IPS DF 6.9 (cell line): ENCODE measurements around the gene POU2F3.

Source experiments
- DNase-seq: peaks from one replicate; pipeline ENCODE4 v3.0.0-alpha.2; 2013; ENCODE audit warnings: low read depth, low spot score
- H3K27ac ChIP-seq: one replicate; pipeline ENCODE4 v1.5.1; 2013; ENCODE audit warnings: low read length, control low read depth
- H3K27me3 ChIP-seq: 2 replicates; pipeline ENCODE4 v1.6.1; 2013; ENCODE audit warnings: mild to moderate bottlenecking, low read length; ENCODE audit not compliant: control insufficient read depth, insufficient read depth
- H3K36me3 ChIP-seq: 2 replicates; pipeline ENCODE4 v1.6.1; 2013; ENCODE audit warnings: low read length; ENCODE audit not compliant: control insufficient read depth, insufficient read depth
- H3K4me1 ChIP-seq: 2 replicates; pipeline ENCODE4 v1.6.1; 2013; ENCODE audit warnings: low read length; ENCODE audit not compliant: control insufficient read depth, insufficient read depth
- H3K4me3 ChIP-seq: 2 replicates; pipeline ENCODE4 v1.5.1; 2013; ENCODE audit warnings: mild to moderate bottlenecking, low read length
- H3K9me3 ChIP-seq: 2 replicates; pipeline ENCODE4 v1.6.1; 2013; ENCODE audit warnings: low read length, inconsistent platforms; ENCODE audit not compliant: control insufficient read depth, insufficient read depth
- WGBS: extraction: QIAGEN DNeasy Blood & Tissue Kit; methylation state at CpG from one replicate; pipeline ENCODE4 v1.1.7; 2013; ENCODE audit warnings: mixed read lengths, missing lambda C conversion rate; ENCODE audit not compliant: insufficient read length, insufficient coverage; 5-methylcytosine and 5-hydroxymethylcytosine counted together

POU2F3 gene

DNA sequence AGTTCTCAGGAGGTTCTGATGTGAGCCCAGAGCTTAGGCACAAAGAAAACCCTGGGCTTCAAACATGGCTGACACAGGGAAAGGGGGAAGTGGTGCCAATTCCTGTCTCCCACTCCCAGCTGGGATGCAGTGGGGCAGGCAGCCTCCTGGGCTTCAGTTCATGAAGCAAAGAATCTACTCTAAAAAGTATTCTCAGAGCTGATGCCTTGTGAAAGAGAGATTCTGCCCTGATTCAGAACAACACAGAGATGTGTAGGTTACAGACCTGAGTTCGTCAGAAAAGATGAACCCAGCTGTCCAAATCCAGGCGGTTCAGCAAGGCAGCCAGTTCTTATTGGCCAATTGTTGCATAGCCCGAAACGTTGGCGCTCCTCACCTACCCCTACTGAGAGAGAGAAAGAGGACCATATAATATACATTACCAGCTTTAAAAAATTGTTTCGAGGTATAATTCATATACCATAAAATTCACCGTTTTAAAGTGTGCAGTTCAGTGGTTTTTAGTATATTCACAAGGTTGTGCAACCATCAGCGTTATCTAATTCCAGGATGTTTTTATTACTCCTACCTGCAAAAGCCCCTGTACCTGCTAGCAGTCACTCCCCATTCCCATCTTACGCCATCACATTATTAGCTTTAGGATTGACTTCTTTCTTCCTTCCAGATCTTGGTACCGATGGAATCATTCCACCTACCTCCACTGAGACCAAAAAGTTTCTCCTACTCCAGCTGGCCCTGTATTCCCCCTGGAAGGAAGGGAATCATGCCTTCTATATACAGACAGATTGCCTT, 77.9 kb downstream of the POU2F3 start:
- Histone ChIP-seq H3K27me3 (no peaks in the 10 kb centered on the region; the same call in 1 of the 2 replicates), H3K36me3 (no peaks in the 10 kb centered on the region), H3K27ac (no peak overlapping the region), H3K4me1 (peaks cover 4% of the 10 kb centered on the region; the same call in 1 of the 2 replicates), H3K9me3 (no peaks in the 10 kb centered on the region), H3K4me3 (no peak overlapping the region)
- no CpG with 5 or more reads among the region's 10 CpGs for WGBS
- no peak for DNase-seq

DNA sequence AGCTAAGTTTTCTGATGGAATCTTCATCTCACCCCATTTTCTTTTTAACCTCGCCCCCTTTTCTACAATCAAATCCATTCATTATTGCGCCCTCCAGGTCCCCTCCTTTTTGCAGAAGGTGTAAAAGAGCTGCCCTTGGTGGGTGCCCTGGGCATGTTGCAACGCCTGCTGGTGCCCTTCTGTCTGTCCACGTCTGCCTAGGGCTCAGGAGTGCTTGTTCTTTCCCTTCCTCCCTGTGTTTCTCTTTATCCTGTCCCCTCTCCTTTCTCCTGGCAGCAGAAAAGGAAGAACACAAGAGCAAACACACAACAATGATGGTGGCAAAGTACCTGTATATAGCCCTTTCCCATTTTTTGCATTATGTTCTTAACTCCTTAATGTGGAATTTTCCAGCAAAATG, 79.0 kb downstream of the POU2F3 start:
- Histone ChIP-seq H3K27me3 (no peaks in the 10 kb centered on the region; the same call in 1 of the 2 replicates), H3K4me1 (peaks cover 4% of the 10 kb centered on the region; the same call in 1 of the 2 replicates), H3K27ac (no peak overlapping the region), H3K36me3 (no peaks in the 10 kb centered on the region), H3K4me3 (no peak overlapping the region), H3K9me3 (no peaks in the 10 kb centered on the region)
- DNase-seq = no peak
- WGBS = 100% methylated on average over 2 of the region's 4 CpGs

DNA sequence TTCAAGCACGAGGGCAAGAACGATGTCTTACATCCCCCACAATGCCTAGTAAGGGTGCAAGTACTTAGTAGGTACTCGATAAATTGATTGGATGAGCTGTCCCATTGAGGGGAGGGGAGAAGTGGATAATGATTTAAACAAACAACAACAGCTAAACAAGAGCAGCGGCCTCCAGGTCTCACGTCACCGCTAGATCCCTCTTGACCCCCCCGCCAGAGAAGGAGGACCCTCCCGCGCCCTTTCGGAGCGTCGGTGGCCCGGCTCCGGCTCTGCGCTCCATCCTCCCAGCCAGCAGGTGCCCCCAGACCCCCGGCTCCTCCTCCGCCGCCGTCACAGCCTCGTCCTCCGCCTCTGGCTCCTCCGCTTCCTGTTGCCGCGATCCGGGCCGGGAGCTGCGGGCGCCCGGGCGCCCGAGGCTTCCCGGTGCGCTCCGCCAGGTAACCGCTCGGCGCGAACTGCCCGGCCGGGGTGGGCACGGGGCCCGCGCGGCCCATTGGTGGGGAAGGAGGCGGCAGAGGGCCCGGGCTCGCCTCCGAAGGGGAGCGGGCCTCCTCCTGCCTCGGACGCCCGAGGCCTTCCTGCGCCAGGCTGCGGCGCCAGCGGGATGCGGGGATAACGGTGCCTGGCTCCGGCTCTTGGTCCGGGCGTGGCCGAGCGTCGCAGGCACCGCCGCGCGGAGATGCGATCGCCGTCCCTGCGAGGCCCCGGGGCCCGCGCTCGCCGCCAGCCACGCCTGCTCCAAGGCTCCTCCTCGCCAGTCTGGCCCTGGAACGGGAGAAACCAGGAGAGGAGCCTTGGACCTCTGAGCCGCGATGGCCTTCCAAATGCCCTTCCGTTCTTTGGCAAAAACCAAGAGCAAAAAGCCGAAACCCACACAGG, 85.2 kb downstream of the POU2F3 start, which contains the start of gene TLCD5:
Gene TLCD5 (plus strand): TSS at position 368 of the 879 bp plus-strand sequence. CDS start 2,143 bp downstream, outside the sequence.
- Histone ChIP-seq H3K27ac (no peak within 1 kb of the TSS), H3K4me3 (peak within 1 kb of the TSS; percentile 79), H3K36me3 (peaks cover under 1% of the 10 kb centered on the region; the same call in 1 of the 2 replicates), H3K27me3 (no peaks in the 10 kb centered on the region; the same call in 1 of the 2 replicates), H3K9me3 (no peaks in the 10 kb centered on the region), H3K4me1 (no peaks in the 10 kb centered on the region)
- peak; percentile 63 for DNase-seq
- no CpG with 5 or more reads among the region's 84 CpGs for WGBS

DNA sequence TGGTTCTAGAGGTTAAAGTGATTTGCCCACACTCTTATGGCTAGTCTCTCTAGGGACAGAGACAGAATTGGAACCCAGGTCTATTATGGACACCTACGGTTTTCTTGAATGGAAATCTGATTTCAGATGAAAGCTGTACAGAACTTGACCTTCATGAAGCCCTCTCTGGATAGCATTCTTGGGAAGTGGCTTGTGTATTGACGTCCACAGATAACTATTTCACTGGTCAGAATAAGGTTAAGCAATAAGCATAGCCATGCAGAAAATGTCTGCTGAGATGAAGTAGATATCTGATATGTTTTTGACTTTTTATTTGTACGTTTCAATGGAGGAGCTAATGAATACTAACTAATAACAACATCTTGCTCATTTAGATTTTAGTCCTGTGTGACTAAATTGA, 86.3 kb downstream of the POU2F3 start:
- WGBS = no CpG with 5 or more reads among the region's 3 CpGs
- no peaks in the 10 kb centered on the region for H3K9me3 ChIP-seq
- H3K27me3 ChIP-seq = no peaks in the 10 kb centered on the region; the same call in 1 of the 2 replicates
- no peak for DNase-seq
- H3K4me1 ChIP-seq = no peaks in the 10 kb centered on the region
- no peak overlapping the region for H3K4me3 ChIP-seq
- H3K36me3 ChIP-seq = peaks cover 2% of the 10 kb centered on the region; the same call in 1 of the 2 replicates
- no peak overlapping the region for H3K27ac ChIP-seq

DNA sequence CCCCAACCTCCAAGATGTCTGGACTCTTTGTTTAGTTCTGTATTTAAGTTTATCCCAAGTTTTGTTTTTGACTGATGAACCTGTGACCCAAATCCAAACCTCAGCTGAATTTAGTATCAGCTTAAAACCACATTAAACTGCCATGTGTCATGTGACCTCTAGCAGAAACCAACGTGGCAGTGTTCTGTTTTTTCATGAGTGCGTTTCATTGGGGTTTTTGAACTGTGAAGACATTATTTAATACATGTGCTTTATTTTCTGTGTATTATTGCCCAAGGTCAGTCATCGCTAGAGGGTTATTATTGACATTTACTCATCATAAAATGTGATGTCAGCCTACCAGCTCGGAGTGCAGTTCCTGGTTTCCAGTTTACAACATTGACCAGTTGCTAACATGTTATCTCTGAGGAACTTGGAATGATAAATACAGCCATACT, 86.9 kb downstream of the POU2F3 start:
- Histone ChIP-seq H3K36me3 (peaks cover 2% of the 10 kb centered on the region; the same call in 1 of the 2 replicates), H3K4me1 (no peaks in the 10 kb centered on the region), H3K27me3 (no peaks in the 10 kb centered on the region), H3K4me3 (no peak overlapping the region), H3K9me3 (no peaks in the 10 kb centered on the region), H3K27ac (no peak overlapping the region)
- no CpG with 5 or more reads among the region's 4 CpGs for WGBS
- DNase-seq = no peak

DNA sequence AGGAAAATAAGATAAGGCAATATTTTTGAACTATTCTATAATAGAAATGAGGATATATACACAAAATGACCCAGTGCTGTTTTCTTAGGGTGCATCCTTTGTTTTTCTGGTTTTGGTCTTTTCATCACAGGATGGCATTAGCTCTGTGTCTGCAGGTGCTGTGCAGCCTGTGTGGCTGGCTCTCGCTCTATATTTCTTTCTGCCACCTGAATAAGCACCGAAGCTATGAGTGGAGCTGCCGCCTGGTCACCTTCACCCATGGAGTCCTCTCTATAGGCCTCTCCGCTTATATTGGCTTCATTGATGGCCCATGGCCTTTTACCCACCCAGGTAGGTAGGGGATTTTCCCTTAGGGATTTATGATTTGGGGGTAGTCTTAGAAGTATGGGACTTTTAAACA, 87.4 kb downstream of the POU2F3 start:
- DNase-seq = no peak
- Histone ChIP-seq H3K9me3 (no peaks in the 10 kb centered on the region), H3K27me3 (no peaks in the 10 kb centered on the region), H3K4me3 (no peak overlapping the region), H3K36me3 (peaks cover 2% of the 10 kb centered on the region; the same call in 1 of the 2 replicates), H3K27ac (no peak overlapping the region), H3K4me1 (no peaks in the 10 kb centered on the region)
- no CpG with 5 or more reads among the region's 4 CpGs for WGBS

DNA sequence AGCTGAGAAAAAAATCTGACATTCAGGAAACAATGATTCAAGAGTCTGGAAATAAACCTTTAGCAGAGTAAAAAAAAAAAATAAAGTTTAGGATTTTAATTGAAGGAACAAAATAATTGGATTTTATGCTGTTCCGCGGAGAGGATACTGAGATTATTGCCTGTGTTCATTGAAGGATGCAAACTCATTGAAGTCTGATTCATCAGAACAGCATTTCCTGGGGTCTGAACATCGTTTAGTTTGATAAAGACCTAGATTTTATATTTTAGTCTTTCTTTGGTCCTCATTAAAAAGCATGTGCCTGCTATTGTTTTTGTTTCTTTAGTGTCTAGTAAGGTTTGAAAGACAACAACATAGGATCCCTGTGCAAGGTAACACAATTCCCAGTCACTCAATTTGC, 89.6 kb downstream of the POU2F3 start:
- peaks cover 2% of the 10 kb centered on the region; the same call in 1 of the 2 replicates for H3K36me3 ChIP-seq
- no peaks in the 10 kb centered on the region for H3K27me3 ChIP-seq
- no peak overlapping the region for H3K4me3 ChIP-seq
- no peak overlapping the region for H3K27ac ChIP-seq
- 100% methylated on average over 2 of the region's 3 CpGs for WGBS
- no peak for DNase-seq
- H3K4me1 ChIP-seq = no peaks in the 10 kb centered on the region
- H3K9me3 ChIP-seq = no peaks in the 10 kb centered on the region

DNA sequence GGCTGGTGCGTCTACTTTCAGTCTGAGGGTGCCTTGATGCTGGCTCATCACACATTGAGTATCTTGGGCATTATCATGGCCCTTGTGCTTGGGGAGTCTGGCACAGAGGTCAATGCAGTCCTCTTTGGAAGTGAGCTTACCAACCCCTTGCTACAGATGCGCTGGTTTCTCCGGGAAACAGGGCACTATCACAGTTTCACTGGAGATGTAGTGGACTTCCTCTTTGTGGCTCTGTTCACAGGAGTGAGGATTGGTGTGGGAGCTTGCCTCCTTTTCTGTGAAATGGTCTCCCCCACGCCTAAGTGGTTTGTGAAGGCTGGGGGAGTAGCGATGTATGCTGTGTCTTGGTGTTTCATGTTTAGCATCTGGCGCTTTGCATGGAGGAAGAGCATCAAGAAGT, 90.1 kb downstream of the POU2F3 start:
- no CpG with 5 or more reads among the region's 6 CpGs for WGBS
- no peaks in the 10 kb centered on the region for H3K9me3 ChIP-seq
- no peaks in the 10 kb centered on the region for H3K27me3 ChIP-seq
- H3K27ac ChIP-seq = no peak overlapping the region
- H3K36me3 ChIP-seq = peaks cover 2% of the 10 kb centered on the region; the same call in 1 of the 2 replicates
- DNase-seq = no peak
- H3K4me3 ChIP-seq = no peak overlapping the region
- H3K4me1 ChIP-seq = no peaks in the 10 kb centered on the region

DNA sequence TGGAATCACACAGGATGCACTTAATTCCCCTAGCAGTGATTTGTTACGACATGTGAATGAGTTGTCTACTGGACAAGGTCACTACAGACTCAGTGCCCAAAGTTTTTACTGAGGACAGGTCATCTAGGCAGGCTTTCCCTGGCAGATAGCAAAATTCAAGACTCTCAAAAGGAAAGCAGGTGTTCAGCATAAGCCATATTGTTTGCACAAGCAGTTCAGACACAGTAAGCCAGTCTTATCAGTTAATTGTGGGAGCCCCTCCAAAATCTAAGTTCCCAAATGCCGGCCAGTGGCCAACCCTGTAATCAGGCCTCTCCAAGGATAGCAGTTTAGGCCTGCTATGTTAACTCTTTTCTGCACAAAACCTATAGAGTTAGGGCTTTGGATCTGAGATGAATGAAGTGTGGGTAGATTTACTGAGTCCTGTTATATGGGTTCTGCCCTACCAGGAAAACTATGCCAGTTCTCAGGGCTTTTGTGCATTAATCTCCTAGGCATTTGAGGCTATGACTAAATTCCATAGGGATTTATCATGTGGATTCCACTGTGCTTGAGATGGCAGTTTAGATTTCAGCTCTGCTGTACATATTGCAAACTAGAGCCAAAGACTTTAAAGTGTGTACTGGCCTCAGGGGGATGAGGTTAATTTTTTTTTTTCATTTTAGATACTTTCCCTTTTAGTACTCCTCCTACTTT, 91.5 kb downstream of the POU2F3 start:
- no CpG with 5 or more reads among the region's 2 CpGs for WGBS
- H3K36me3 ChIP-seq = peaks cover 2% of the 10 kb centered on the region; the same call in 1 of the 2 replicates
- no peak for DNase-seq
- H3K9me3 ChIP-seq = no peaks in the 10 kb centered on the region
- H3K27ac ChIP-seq = no peak overlapping the region
- no peaks in the 10 kb centered on the region for H3K4me1 ChIP-seq
- no peak overlapping the region for H3K4me3 ChIP-seq
- no peaks in the 10 kb centered on the region for H3K27me3 ChIP-seq
